Daoy (cell line): ENCODE results near the gene LGMN. TPM values are rescaled to one million over a fixed set of nuclear protein-coding genes. Genes with fewer than 3 reads are reported as not detected.

Experiments used
- DNase-seq: peaks from one replicate; pipeline ENCODE4 v3.0.0-alpha.2; 2015; ENCODE audit warnings: low read depth
- total RNA-seq: library from RNA; depleted of rRNA; stranded (reverse); fragments of >200 nt; shearing (Covaris generic); gene quantifications from 2 replicates; pipeline ENCODE4 v1.2.3, GENCODE V29; 2014

Gene LGMN
- total RNA-seq, 1 experiment from 2014 or later: 66.5 TPM

DNA sequence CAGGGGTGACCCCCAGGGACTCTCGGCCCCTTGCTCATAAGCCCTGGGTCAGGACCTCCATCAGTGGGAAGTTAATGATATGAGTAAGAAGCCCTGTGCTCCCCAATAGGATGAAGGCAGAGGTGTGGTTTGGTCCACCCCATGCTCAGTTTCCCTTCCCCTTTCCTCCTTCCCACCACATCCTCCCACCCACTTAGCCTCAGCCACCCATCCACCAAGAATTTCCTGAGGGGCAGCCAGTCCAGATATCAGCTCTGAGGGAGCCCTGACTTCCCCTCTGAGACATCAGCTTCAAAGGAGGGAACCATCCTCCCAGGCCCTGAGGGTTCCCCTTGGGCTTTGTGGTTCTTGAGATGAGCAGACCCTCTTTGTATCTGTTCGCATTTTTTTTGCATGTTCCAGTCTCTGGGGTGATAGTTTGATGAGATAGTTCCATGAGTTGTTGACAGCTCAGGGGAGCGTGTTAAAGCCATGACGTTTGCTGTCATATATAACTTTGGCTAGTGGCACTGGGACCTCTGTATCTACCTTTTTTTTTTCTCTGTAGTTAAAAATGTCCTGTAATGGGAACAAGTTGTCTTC lies 71.2 kb downstream of the LGMN start:
- no peak for DNase-seq

DNA sequence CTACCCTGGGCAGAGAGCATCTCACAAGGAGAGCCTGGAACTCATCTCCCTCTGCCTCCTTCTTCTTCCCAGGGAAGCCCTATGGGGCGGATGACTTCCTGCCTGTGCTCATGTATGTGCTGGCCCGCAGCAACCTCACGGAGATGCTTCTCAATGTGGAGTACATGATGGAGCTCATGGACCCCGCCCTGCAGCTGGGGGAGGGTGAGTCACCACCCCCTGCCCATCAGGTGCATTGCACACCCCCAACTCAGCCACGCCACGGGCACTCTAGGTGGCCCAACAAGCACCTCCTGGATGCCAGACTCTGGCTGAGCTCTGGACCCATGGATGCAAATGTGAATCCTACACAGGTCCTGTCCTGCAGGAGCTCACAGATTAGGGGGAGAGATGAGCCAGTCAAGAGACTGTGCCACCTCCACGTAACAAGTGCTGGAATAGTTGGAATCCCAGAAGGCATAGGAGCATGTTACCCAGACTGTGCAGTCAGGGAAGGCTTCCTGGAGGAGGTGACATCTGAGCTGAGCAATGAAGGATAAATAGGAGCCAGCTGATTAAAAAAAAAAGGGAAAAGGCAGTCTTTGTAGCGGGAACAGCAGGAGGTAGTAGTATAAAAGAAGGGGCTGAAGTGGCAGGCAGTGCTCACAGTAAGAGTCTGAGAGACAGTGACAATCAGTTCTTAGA lies 71.9 kb downstream of the LGMN start:
- DNase-seq: no peak

DNA sequence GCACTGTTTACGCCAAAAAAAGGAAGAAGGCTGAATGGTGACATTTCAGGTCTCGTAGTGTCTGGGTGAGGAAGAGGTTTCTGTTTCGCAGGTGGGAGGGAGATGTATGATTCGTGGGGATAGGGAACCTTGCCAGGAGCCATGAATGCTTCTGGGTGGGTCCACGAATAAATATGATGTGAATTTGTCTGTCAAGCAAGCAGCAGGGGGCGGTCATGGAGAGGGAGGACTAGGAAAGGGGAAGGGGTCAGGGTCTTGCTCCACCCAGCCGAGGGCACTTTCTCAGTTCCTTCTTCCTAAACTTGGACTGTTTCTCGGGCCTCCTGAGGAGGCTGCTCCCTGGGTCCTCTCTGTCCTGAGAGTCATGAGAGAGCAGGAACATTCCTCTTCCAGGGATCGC lies 72.5 kb downstream of the LGMN start:
- no peak for DNase-seq

DNA sequence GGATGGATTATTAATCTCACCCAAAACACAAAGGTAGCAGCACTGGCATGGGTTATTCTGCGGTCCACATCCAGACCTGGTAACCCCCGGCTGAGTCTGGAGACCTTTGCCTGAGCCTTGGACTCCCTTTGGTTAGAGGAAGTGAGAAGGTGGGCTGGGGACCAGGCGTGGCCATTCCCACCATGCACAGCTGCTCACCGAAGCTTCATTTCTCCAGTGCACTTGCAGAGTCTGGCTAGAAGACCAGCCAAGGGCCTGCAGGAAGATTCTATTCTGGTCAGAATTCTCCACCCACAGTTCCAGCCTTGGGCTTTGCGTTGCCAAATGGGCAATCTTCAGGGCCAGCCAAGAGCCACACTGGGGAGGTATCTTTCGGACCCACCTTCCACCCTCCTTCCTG lies 73.0 kb downstream of the LGMN start:
- DNase-seq: no peak

DNA sequence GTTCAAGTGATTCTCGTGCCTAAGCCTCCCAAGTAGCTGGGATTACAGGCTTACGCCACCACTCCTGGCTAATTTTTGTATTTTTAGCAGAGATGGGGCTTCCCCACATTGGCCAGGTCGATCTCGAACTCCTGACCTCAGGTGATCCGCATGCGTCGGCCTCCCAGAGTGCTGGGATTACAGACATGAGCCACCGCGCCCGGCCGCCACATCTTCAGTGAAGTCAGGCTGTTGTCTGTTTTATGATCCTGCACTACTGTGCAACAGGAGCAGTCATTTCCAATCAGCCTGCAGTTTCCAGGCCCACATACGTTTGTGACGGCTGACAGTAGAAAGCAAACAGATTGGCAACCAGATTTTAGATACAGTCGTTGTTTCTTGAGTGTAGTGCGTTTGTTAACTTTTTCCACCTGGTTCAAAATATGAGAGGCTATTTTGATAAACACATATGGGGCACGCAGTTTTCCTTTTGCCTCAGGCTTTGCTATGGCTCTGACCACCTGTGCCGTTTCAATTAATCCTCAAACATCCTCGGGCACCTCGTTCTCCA lies 74.8 kb downstream of the LGMN start:
- DNase-seq: no peak

DNA sequence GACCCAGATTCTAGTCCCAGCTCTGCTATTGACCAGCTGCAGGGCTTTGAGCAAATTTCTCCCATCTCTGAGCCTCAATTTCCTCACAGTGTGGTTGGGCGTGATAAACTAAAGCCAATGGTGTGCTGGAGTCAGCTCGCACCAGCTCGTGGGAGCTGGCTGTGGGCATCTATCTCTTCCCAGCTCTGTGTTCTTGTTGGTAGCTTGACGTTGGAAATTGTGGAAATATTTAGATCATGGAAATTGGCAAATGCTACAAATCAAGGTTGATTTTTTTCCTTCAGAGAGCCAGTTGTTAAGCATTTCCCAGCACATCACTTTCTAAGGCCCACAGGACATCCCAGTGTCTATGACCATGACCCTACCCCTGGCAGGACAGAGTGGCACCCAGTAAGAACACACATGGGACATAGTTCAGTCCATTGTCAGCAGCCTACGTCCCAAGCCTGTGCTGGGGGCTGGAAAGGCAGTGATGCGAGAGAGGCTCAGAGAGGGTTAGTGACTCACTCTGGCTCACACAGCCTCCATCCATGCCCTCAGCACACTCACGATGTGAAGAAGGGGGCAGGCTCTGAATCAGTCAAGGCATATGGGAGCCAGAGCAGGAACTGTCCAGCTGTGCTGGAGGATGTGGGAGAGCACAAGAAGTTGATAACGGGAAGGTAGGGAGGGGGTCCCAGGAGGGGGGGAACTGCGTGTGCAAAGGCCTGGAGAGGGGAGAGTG lies 77.6 kb downstream of the LGMN start:
- DNase-seq: peak; percentile 57

DNA sequence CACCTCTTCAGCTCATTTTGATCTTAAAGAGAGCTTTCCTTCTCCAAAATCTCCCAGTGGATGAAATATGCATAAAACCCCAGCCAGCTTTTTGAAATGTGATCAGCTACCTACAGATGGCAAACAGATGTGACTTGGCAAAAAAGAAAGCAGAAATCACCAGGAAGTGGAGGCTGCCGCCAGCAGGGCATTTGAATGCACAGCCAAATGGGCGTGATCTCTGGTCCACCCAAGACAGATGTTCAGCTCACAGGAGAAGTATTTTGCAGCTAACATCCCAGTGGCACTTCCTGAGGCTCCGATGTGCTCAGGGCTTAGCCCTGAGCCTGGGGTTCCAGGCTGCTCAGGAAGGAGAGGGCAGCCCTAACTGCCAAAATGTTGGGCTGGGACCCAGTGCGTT lies 78.3 kb downstream of the LGMN start:
- DNase-seq: peak; percentile 76

DNA sequence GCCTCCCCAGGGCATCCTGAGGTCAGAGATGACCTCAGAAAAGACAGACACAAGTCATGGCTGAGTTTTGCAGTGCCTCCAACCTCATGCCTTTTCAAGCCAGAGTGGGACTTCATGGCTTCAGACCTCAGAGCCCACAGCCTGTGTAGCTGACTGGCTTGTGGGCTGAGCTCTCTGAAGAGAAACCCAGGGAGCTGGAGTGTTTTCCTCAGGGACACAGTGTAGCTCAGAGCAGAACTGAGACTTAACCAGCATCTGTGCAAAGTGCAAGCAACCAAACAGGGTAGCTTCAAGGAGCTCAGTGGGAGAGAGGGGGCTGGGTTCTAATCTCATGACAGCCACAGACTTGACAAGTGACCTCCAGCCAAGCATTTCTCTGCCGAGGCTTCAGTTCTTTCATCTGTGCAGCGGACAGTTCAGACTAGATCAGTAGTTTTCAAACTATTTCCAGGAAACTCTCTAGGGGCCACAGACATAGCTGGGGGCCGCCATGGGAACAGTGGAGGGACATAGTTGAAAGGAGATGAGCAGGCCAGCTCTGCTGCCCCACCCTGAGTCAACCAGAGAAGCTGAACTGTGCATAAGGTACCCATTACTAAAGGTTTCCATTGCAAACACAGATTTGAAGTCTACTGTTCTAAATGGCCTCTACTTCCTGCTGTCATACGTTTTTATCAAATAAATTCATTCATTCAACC lies 80.0 kb downstream of the LGMN start:
- no peak for DNase-seq

DNA sequence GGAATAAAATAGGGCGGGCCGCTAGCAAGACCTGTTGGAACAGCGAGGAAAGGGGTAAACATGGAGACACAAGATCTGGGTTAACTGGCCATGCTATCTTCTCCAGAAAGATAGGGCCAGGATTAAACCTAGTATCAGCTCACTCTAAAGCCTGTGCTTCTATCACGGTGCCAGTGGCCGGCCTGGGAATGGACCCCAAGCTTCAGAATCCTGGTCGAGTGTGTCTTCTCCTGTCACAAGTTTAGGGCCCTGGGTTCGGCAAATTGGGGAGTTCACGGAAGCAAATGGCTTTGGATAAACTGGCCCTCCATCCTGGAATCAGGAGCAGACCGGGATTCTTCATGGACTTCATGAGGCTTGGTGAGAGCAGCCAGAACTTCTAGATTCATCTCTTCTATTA lies 82.2 kb downstream of the LGMN start:
- no peak for DNase-seq

DNA sequence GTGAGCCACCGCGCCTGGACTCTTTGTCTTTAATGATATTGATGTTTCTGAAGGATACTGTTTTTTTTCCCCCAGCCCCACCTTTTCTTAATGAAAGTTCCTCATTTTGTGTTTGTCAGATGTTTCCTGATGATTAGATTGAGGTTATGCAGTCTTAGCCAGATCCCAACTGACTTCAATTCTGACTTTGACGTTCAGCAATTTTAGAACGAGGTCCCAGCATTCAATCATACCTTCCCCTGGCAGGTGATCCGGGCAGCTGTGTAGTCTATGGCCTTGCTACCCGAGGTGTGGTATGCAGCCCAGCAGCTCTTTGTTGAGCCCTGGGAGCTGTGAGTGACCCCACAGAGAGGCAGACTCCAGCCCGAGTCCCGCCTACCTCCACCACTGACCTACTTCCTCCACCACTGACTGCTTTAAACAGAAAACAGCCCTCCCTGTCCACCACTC lies 82.7 kb downstream of the LGMN start:
- DNase-seq: no peak

DNA sequence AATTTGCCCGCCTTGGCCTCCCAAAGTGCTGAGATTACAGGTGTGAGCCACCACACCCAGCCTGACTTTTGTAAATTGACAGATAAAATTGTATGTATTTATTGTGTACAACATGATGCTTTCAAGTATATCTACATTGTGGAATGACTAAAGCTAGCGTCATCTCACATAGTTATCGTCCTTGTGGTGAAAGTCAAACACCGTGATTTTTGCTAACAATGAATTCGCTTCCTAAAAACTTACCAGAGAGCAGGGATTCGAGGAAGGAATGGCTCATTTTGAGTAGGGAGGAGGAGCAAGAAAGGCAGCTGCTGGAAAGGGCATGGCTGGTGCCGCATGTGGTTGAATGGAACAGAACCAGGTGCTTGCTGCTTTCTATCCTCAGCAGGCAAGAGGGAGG lies 85.4 kb downstream of the LGMN start:
- DNase-seq: no peak

DNA sequence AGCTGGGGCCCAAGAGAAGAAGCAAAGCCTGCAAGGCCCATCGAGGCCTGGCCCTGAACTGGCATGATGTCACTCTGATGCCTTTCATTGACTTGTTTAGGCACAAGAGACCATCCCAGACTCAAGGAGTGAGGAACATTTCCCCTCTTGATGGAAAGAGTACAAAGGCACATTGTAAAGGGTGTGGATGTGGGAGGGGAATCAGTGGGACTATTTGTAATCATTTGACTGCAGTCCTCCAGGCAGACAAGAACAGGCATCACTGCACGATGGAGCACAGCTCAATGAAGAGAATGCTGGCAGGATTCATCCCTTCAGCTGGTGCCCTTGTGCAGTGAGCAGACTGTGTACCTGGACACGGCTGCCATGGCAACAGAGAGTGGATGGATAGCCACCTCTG lies 87.9 kb downstream of the LGMN start:
- no peak for DNase-seq

DNA sequence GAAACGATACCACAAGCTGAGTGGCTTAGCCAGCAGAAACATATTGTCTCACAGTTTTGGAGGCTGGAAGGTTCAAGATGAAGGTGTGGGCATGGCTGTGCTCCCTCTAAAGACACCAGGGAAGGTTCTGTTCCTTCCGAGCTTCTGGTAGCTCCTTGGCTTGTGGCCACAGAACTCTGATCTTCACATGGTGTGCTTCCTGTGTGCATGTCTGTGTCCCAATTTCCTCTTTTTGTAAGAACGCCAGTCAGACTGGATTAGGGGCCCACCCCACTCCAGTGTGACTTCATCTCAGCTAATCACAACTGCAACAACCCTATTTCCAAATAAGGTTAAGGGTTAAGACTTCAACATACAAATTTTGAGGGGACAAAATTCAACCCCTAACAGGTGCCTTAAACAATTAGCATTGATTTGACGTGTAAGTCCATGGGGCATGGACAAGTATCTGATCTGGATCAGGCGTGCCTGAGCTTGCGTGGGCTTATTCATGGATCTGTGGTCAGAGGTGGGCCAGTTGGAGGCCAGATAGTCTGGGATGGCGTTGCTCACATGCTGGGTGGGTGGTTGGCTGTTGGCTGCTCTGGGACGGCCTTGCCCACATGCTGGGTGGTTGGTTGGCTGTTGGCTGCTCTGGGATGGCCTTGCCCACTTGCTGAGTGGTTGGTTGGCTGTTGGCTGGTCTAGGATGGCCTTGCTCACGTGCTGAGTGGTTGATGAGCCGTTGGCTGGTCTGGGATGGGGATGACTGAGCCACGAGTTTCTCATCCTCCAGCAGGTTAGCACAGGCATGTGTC lies 88.5 kb downstream of the LGMN start:
- DNase-seq: no peak

DNA sequence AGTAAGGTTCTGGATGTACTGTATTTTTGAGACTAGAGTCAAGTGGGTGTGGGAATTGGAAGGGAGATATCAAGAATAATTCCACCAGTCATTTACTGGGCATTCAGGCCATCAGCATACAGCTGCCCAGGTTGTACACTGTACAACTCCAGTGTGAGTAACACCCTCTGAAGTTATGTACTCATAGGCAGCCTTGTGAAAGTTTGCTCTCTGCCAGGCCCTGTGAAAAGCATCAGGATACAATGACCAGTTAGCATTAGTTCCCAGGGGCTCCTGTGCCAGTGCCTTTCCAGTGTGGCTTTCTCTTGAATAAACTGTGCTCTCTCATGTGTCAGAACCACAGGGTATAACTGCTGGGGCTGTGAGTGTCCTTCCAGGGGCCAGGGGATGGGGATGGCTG lies 89.7 kb downstream of the LGMN start:
- no peak for DNase-seq

DNA sequence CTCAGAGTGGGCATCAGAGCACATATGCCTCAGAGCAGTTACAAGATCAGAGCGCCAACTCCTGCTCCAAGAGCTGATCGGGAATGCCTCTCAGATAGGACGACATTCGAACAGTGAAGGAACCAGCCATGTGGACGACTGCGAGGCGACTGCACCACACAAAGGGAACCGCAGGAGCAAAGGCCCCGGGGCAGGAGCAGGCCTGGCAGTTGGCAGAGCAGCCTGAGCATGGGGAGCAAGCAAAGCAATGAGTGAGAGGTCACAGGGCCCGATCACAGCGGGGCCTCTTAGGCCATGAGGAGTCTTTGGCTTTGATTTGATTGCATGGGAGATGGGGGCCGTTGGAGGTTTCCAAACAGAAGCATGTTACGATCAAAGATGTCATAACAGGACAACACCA lies 90.3 kb downstream of the LGMN start:
- no peak for DNase-seq

DNA sequence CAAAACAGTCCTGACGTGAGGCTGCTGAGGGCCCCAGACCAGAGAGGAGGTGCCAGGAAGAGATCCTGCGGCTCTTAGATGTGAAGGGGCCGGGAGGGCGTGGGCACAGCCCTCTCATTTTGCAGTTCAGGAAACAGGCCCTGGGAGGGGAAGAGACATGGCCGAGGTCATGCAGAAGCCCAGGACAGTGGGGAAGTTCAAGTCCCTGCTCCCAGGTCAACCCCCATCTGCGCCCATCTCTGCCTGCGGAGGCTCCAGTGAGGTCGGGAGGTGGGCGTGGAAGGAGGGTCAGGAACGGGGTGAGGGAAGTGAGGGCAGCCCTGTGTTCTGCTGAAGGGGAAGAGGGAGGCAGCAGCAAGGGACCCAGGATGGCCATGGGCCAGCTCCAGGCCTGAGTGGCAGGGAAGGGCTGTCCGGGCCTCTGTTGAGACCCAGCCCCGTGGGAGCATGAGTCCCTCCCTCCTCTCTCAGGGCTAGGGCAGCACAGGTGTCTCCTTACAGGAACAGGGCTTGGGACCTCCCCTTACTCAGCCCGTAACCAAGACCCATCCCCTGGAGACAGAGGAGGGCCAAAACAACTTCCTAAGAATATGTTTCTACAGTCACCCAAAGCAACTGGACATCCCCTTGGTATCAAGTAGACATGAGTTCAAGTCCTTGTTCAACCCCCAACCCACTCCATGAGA lies 90.8 kb downstream of the LGMN start:
- DNase-seq: no peak

DNA sequence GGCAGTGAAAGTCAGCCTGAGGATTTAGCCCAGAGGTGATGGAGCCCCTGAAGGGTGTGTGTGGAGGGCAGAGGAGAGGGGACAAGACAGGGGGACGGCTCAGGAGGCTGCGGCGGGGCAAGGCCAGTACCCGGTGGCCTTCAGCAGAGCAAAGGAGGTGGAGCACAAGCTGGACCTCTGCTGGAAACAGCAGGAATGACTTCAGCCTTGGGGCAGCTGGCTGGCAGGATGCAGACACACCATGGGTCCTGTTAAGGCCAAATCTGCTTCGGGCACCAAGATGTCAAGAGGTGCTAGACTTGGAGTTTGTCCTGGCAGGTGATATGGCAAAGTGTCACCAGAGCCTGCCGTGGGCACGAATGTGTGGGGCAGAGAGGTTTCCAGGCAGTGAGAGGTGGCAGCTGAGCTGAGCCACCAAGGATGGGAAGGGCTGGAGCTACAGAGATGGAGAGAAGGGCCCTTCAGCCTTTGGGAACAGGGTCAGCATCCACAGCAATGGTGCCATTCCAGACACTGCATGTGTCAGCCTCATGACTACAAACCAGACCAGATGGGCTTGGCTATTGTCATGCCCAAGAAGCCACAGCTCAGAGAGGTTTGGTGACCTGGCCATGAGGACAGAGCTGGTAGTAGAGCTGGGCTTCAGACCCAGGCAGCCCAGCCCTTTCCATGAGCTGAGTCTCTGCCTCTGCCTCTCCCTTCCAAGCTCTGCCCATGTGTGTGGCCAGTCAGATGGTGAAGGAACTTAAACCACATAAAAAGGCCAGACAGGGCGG lies 91.9 kb downstream of the LGMN start:
- no peak for DNase-seq

DNA sequence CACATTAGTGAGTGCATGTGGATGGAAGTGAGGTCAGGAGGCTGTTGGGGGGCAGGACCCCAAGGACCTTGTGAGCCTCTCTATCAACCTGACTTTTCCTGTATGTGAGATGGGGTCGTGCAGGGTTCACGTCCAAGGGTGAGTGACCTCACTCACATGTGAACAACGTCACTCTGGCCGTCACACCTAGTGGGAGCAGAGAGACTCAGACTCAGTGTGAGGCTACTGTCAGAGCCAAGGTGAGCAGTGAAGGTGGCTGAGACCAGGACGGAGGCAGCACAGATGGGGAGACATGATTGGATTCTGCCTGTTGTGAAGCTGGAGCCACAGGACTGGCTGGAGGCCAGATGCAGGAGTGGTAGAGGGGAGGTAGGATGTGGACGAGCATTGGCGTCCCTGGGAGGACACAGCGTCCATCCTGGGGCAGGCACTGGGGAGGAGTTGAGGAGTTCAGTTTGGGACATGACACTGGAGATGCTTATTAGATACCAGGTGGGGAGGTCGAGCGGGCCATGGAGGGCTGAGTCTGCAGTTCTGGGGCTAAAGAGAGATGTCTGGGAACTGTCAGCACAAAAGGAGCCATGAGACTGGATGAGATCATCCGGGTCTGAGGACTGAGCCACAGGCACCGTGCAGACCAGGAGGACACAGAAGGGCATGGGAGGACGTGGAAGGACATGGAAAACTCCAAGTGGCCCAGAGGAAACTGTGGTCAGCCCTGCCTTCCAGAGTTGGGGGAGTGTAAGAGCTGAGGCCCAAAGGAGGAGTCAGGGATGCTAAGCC lies 92.8 kb downstream of the LGMN start:
- DNase-seq: no peak

DNA sequence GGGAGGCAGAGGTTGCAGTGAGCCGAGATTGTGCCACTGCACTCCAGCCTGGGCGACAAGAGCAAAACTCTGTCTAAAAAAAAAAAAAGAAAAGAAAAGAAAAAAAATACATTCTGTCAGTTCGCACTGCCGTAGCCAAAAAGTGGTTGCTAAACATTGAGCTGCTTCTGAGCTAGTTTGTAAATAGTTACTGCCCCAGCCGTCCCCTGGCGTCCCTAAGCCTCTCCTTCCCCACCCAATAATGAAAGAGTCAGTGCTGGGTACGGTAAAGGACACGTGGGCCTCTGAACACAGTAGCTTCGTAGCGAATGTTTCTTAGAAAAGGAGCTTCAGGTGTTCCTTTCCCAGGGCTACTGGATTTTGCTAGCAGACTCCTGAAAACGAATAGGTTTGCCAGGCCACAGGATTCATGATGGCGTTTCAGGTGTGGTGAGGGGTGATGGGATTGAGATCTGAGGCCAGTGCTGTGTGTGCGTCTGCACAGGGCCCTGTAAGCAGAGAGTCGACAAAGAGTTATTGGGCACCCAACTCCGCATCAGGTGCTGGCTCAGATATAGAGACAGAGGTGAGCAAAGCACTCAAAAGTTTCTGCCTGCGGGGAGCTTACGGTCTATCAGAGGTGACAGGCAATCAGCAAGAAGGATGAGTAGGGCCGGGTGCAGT lies 94.1 kb downstream of the LGMN start:
- DNase-seq: no peak
